Caki2 (cell line): ENCODE results near the gene ANK3. TPM values are rescaled to one million over a fixed set of nuclear protein-coding genes. Genes with fewer than 3 reads are reported as not detected.

Experiments
- DNase-seq: peaks from one replicate; pipeline ENCODE4 v3.0.0-alpha.2; 2015; ENCODE audit warnings: low read depth
- in situ Hi-C: cut with HindIII; loops from 2 replicates; pipeline ENCODE4 v1.10.0; 2016; ENCODE audit warnings: low sequenced_read_pairs, low pct_unique_long_range_greater_than_20kb, mixed read lengths
- total RNA-seq: library from RNA; depleted of rRNA; stranded (reverse); fragments of >200 nt; shearing (Covaris generic); gene quantifications from 2 replicates; pipeline ENCODE4 v1.2.3, GENCODE V29; 2014; ENCODE audit warnings: low replicate concordance

Gene ANK3
- total RNA-seq, 1 experiment from 2014 or later, result 14.2 TPM

DNA sequence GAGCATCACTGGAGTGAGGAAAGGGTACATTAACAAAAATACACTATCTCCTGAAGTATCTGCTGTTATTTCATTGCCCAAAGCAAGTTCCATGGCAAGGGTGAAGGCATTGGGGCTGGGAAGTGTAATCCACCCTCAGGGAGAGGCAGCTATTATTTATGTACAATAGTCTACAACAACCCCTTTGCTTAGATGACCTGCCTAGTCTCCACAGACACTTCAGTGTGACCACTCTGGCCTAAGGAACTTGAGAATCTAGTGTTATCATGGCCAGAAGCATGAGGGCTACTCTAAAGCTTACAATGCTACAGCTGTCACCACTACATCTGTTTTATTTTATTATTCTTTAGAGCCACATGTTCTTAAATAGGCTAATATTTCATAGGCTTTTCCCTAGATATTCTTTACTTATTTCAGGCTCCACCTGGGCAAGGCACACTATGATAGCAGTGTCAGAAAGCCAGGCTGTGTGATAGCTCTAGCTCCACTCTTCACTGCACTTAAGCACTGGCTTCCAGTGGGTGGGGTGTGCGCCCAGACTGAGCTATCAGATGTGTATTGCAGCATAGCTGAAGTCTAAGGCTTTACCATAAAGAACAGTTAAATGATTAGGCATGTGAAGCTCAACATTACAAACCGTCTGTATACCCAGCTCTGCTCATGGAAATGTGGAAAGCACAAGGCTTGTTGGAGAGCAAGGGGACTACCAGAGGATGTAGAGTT is 366.4 kb downstream of the ANK3 start:
- DNase-seq, result no peak
- in situ Hi-C loops, result no loop called here

DNA sequence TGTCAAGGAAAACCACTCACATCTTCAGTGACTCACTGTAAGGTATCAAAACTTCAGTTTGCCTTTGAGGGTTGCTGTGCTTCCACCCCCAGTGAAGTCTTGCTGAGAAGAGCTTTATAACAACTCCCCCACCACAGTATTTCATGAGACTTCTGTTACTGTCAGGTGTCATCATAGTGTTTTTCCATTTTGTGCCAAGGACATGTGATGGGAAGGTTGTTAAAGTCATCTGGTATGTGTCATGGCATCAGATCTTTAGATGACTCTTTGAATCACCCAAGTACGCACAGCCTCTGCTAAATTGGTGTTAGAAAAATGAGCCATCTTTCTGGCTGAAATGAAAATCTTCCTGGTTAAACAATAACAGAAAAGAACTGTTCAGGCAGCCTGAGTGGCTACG is 368.3 kb downstream of the ANK3 start:
- in situ Hi-C loops, result no loop called here
- DNase-seq, result peak; percentile 3

DNA sequence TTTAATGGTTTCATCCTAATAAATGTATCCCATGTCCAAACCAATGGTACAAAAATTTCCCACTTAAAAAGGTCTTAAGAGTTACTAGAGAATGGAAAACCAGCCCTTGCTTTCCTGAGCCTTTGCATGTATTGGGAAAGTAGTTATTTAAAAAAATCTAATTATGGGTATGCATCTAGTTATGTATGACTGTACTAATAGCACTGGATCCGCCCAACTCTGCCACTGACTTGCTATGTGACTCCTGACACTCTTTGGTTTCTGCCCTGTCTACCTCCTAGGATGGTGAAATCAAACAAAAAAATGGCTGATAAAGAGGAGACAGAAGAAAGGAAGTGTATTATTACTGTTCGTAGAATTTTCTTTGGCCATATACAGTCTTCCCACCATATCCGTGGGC is 372.9 kb downstream of the ANK3 start:
- DNase-seq, result no peak
- in situ Hi-C loops, result no loop called here

DNA sequence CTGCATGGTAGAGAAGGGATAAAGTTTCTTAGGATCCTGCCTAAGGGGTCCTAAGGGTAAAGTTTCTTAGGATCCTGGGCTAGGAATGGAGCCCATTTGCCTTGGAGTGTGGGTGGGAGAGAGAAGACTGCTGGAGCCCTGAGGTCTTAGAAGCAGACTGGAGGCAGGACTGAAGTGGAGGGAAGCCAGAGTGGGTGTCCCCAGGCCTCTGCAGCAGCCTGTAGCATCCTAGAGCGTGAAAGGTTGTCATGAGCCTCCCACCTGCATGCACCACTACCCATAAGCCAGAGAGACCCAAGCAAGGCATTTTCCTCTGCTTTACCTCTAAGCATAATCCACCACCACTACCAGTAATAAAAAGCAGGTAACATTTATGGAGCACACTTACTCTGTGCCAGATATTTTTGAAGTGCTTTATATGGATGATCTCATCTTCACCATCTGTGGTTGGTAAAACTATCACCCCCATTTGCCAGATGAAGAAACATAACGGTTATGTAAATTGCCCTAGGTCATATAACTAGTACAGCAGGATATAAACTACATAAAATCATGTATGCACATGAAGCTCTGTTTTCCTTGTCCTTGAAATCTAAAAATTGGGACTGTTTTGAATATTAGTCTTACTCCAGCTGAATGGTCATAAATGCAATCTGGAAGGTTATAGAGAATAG is 379.8 kb downstream of the ANK3 start:
- in situ Hi-C loops, result no loop called here
- DNase-seq, result no peak

DNA sequence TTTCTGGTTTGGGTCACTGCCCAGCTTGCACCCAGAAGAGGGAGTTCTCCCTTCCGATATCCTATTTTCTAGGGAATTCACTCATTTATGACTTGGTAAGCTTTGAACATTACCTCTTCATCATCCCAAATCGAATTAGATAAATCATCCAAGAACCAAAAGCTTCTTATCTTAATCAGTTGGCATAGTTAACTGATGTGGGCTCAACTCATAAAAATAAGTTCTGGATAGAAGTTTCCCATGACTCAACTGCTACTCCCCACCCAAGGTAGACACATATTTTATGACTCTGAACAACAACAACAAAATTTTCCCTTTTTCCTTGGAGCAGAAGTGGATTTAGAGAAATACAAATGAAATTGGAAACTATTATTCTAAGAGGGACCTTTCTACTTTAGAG is 380.4 kb downstream of the ANK3 start:
- in situ Hi-C loops, result no loop called here
- DNase-seq, result no peak

DNA sequence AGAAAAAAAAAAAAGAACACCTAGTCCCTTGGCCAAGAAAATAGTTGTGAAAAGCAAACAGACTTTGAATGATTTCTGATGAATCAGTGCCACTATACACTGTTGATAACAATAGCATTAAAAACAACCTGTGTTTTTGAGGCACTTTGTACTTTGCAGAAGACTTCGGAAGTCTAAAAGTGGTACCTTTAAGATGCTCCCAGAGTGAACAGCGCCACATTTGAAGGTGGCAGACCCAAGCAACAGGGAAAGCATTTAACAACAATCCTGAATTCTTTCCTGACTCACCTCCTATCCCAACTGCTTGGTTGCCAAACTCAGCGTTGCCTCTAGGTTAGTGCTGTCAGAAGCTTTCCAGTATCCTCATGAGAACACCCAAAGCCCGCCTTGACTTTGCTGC is 380.9 kb downstream of the ANK3 start:
- no peak for DNase-seq

DNA sequence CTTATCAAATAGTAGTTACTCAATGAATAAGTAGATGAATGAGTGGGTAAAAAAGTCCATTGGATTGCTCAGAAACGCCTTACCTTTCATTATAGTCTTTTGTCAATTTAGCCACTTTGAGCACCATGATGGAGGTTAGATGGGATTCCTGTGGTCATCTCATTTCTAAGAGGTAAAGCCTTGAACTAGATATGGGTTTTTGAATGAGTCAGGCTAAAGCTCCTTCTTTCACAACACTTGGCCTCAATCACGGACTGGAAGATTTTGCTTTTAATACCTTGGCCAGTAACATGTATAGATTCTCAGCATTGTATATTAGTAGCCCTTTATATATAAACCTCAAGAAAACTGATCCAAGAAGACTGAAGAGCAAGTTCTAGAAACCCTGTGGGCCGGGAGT is 383.6 kb downstream of the ANK3 start:
- no peak for DNase-seq
- in situ Hi-C loops, result no loop called here

More for the DNA sequence above, 380.9 kb downstream of the ANK3 start:
- in situ Hi-C loops, result no loop called here

DNA sequence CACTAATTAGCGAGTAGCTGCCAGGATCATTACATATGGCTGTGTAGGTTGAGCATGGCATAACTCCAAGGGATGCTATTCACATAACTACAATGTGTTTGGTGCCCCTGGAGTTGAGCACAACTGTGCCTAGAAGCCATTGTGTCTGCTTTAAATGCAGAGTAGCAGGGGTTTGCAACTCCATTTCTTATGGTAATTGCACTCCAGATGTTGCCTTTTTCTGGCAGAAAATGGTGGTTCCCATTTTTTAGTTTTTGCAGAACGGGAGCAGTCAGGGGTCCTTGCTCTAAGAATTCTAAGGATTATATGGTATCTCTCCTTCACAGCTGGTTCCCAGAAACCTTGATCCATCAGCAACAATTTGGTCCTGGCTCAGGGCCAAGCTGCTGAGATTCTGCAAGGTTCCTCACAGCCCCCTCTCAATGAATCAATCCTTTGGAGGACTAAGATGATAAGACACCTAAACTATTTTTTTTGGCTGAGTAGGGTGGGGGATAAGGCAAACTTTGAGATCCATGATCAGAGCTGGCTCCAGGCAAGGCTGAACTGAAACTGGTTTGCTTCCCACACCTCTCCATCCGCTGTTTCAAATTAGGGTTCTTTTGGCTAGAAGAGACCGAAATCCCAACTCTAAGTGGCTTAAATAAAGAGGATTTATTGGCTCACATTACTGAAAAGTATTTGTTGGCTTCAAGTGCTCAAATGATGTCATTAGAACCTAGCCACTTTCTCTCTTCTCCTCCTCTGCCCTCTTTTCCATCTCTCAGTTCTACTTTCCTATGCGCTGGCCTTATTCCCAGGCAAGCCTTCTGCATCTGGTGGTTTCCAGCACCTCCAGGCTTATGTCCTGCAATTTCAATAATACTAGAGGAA is 385.8 kb downstream of the ANK3 start:
- in situ Hi-C loops, result no loop called here
- DNase-seq, result no peak

DNA sequence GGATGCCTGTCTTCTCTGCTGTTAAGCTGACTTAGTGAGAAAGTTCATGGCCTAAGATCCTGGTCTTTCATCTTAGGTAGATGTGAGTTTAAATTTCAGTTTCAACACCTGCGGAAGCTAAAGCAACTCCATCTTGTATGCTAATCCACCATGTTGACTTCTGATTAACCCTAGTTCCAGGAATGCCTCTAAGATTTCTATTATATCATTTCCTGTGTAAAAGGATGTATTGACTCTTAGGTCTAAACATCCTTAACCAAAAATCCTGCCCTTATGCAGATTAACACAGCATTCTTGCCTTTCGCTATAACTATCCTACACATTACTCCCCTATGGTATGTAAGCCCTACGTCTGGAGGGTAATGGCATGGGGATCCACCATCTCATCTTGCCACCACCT is 388.9 kb downstream of the ANK3 start:
- no peak for DNase-seq
- in situ Hi-C loops, result no loop called here

DNA sequence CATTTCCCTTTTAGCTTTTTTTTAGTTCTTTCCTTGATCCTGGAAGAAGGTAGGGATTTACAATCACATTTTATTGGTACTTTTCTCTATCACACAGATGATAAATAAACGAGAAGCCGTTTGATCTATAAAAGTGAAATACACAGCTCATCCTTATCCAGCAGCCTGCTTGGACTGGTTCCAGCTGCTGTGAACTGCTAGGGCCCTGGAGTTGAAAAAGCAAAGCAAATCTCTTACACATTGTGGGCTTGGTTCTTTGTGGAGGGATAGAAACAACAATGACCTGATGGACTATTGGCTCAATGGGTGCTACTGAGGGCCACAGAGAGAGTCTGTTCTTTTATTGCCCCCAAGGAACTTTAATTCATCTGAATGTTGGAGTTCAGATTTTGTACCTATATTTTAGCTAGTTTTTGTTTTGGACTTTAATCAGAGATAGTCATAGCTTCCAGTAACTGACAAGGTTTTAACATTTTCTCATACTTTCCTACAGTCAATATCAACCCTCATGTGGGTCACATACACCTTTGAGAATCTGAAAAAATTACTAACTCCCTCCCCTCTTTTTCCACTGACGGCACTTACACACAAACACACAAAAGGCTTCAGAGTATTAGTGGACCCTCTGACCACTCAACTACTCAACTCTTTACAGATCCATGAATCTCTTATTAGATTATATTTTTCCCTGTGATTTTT is 391.7 kb downstream of the ANK3 start:
- in situ Hi-C loops, result no loop called here
- no peak for DNase-seq

DNA sequence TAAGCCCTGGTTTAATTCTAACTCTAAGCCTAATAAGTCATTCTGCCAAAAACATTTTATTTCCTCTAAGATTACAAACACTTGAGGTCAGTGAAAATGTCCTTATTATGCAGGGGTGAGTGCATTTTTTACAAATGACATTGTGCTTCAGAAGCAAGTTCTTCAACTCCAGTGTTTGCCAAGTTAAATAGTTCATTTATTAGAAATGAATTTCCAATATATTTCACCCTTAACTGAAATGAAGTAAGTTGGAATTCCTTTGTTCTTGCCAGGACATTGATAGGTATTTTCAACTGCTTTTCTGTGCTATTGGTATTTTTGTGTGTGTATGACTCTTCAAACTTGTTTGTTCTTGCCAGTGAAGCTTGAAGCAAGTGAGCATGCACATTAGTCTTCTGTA is 393.8 kb downstream of the ANK3 start:
- DNase-seq, result peak; percentile 14
- in situ Hi-C loops, result no loop called here

DNA sequence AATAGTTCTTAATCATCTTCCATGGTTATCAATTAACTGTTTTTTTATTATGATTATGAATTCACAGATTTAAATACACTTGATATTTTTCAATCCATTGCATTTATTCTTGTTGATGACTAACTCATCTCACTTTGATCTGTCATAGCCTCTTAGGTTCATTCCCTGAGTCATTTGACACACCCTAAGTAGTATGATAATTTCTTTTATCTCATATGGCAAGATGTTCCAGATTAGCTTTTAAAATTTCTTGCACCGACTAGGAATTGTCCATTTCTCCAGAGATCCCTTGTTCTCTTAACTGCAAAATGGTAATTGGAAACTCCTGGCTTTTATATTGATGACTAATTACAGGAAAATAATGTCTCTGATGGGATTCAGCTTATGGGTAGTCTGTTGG is 395.7 kb downstream of the ANK3 start:
- in situ Hi-C loops, result no loop called here
- DNase-seq, result no peak

DNA sequence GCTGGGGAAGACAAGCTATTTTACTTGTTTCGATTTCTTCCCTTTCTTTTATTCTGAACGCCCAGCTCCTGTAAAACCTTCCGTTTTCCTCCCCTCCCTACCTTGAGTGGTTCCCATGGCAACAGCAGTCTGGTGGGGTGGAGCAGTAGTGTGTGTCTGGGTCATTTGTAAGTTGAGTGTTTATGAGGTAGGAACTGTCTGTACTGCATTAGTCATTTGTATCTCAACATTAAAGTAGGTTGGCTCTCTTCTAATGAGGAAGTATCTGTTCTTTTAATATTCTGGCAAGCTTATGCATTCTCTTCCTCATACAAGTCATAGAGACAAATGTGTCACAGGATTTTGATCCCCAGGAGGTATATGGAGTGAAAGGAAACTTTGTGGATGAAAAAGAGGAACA is 398.0 kb downstream of the ANK3 start:
- in situ Hi-C loops, result no loop called here
- peak; percentile 88 for DNase-seq

DNA sequence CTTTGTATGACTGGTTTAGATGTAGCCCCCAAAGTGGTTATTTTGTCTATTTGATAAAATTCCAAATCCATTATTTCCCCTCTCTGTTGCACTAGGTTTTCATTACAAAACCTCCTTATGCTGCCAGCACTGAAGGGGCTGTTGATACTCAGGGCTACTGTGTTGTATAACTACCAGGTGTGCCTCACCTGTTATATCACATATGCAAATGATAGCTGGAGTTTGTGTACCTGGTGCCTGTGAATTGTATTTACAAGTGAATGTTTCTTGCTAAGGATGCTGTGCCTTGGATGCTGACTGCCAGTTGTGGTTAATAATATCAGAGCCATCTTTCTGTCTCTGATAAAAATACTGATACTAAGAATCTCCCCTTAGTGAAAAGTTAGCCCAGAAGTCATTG is 398.6 kb downstream of the ANK3 start:
- in situ Hi-C loops, result no loop called here
- DNase-seq, result no peak

DNA sequence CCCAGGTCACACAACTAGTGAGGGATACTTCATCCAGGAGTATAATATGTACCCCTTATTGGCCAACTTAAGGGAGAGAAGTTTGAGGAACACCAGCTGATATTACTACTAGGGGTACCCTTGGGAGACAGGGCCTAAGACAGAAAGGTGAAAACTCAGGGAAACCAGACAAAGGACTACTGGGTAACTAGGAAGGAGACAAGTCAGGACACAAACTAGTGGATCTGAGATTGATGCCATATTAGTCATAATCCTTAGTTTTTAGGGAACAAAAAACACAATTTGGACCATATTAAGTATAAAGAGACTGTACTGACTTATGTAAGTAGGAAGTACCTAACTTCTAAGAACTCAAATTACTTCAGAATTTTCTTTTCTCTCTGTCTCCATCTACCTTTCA is 404.0 kb downstream of the ANK3 start:
- no peak for DNase-seq
- in situ Hi-C loops, result no loop called here

DNA sequence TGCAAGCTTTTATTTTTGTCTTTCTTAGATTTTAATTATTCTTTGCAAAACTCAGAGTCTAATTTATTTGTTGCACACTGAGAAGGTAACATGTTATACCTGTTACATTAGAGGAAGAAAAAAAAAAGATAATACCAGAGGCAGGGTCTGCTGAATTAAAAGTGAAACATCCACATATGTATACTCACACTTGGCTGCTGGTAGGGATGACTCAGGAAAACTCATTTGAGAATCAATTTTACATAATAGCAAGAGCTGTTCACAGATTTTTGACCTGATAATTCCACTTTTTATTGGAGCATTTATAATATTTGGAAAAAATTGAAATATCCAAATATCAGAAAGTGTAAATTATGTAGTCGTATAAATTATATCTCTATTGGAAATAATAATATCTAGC is 405.3 kb downstream of the ANK3 start:
- in situ Hi-C loops, result no loop called here
- DNase-seq, result no peak

DNA sequence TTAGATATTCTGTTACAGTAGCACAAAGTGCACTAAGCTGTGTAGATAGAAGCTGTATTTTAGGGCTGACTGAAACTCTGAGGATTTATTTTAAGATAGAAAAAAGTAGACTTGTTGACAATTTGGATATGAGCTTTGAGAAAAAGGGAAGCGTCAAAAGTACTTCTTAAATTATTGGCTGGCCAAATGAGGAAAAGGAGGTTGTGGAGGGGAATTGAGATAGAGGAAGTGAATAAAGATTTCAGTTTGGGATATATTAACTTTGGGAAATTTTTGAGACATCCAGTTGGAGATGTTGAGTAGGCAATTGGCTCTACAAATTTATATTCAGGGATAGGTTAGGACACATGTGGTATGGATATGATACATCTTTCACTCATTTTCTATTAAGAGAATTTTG is 409.3 kb downstream of the ANK3 start:
- in situ Hi-C loops, result no loop called here

DNA sequence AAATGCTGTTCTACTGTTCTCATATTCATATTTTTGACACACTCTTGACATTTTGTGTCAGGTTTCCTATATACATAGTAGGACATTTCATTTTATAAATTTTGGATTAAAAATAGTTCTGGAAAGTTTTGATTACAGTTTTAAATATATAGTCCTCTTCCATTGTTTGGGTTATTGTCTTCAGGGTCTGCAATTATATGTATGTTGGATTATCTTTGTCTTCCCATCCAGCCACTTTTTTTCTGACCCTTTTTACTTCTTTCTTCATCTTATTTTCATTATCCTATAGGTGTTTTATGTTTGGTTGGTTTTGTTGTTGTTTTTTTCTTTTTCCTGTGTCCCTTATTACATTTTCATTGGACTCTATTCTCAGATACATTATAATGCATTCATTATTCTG is 412.2 kb downstream of the ANK3 start:
- DNase-seq, result peak; percentile 8
- in situ Hi-C loops, result no loop called here

More for the DNA sequence above, 409.3 kb downstream of the ANK3 start:
- no peak for DNase-seq

DNA sequence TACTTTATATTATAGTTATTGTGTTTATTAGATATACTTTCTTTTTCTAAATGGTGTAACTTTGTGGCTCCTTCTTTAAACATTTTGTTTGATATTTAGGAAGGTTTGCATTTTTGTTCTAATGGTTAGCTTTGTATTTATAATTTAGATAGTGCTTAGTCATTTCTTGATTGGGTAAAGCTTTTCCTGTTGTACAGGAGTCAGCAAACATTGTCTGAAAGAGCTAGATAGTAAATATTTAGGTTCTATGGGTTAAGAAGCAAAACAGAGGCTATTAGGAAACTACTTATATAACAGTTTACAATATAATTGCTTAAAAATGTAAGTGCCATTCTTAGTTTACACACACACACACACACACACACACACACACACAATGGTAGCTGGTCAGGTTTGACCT is 412.8 kb downstream of the ANK3 start:
- DNase-seq, result no peak
- in situ Hi-C loops, result no loop called here
